GM23338 (cell line): ENCODE data around the gene ZMYND8. TPM values are rescaled to one million over a fixed set of nuclear protein-coding genes. Genes with fewer than 3 reads are reported as not detected.
A peak's percentile ranks its signal among the peaks of the same experiment; 100 is the strongest.

Source experiments
- ATAC-seq: fragments of 200-7000 bp; cut with Tn5 transposase; 3 replicates; pipeline ENCODE4 v1.9.1; 2020
- DNase-seq: peaks from one replicate; pipeline ENCODE4 v3.0.0-alpha.2; 2015; ENCODE audit warnings: low spot score
- H2AFZ ChIP-seq: fragments of 200-600 bp; sonication (generic); 2 replicates; pipeline ENCODE4 v1.8.0; 2016; ENCODE audit warnings: antibody characterized with exemption, mild to moderate bottlenecking, moderate library complexity
- H3F3A ChIP-seq: fragments of 200-600 bp; sonication (generic); replicated peaks from 2 replicates; pipeline ENCODE4 v1.8.0; 2017; ENCODE audit warnings: antibody characterized with exemption, mixed run types, low read depth
- H3K27ac ChIP-seq: fragments of 200-600 bp; sonication (generic); 2 replicates; pipeline ENCODE4 v1.6.1; 2016; ENCODE audit warnings: low read depth
- H3K27me3 ChIP-seq: fragments of 200-600 bp; sonication (generic); 2 replicates; pipeline ENCODE4 v1.8.0; 2016; ENCODE audit warnings: mild to moderate bottlenecking, mixed run types, moderate library complexity; ENCODE audit not compliant: insufficient read depth
- H3K36me3 ChIP-seq: fragments of 200-600 bp; sonication (generic); 2 replicates; pipeline ENCODE4 v1.8.0; 2016; ENCODE audit warnings: mild to moderate bottlenecking; ENCODE audit not compliant: insufficient read depth
- H3K4me1 ChIP-seq: fragments of 200-600 bp; sonication (generic); 2 replicates; pipeline ENCODE4 v1.8.0; 2016; ENCODE audit warnings: mild to moderate bottlenecking, moderate library complexity; ENCODE audit not compliant: insufficient read depth
- H3K4me2 ChIP-seq: fragments of 200-600 bp; sonication (generic); 2 replicates; pipeline ENCODE4 v1.7.1; 2017; ENCODE audit warnings: mixed run types
- H3K4me3 ChIP-seq: fragments of 200-600 bp; sonication (generic); 2 replicates; pipeline ENCODE4 v1.6.1; 2016; ENCODE audit warnings: mixed run types
- H3K79me2 ChIP-seq: fragments of 200-600 bp; sonication (generic); replicated peaks from 2 replicates; pipeline ENCODE4 v1.8.0; 2017; ENCODE audit warnings: mild to moderate bottlenecking; ENCODE audit not compliant: insufficient read depth
- H3K9me2 ChIP-seq: fragments of 200-600 bp; sonication (generic); 2 replicates; pipeline ENCODE4 v1.8.0; 2017; ENCODE audit not compliant: insufficient read depth
- H4K20me1 ChIP-seq: fragments of 200-600 bp; sonication (generic); replicated peaks from 2 replicates; pipeline ENCODE4 v1.8.0; 2017; ENCODE audit warnings: mild to moderate bottlenecking; ENCODE audit not compliant: insufficient read depth
- H3K27ac Mint-ChIP-seq: 2 replicates; pipeline ENCODE4 v1.8.0; 2020; ENCODE audit warnings: inconsistent platforms, mild to moderate bottlenecking, moderate library complexity, mixed read lengths
- H3K27me3 Mint-ChIP-seq: 3 replicates; pipeline ENCODE4 v1.8.0; 2022; ENCODE audit warnings: low read depth, mild to moderate bottlenecking, moderate library complexity, mixed read lengths, inconsistent platforms; ENCODE audit not compliant: insufficient read depth, poor library complexity
- H3K36me3 Mint-ChIP-seq: 3 replicates; pipeline ENCODE4 v1.8.0; 2021; ENCODE audit warnings: low read depth, mild to moderate bottlenecking, inconsistent platforms, moderate library complexity, mixed read lengths
- H3K4me1 Mint-ChIP-seq: 3 replicates; pipeline ENCODE4 v1.8.0; 2020; ENCODE audit warnings: mild to moderate bottlenecking, inconsistent platforms, mixed read lengths
- H3K4me3 Mint-ChIP-seq: 3 replicates; pipeline ENCODE4 v1.8.0; 2021; ENCODE audit warnings: moderate library complexity, mild to moderate bottlenecking, inconsistent platforms, mixed read lengths
- H3K9me3 Mint-ChIP-seq: 3 replicates; pipeline ENCODE4 v1.8.0; 2020; ENCODE audit warnings: moderate library complexity, mild to moderate bottlenecking, inconsistent platforms, mixed read lengths
- CREB1 ChIP-seq: fragments of 250-450 bp; sonication (Bioruptor Pico); IDR thresholded peaks from 2 replicates; pipeline ENCODE4 v1.5.0; 2020; ENCODE audit warnings: low read depth, mild to moderate bottlenecking, moderate library complexity
- CTCF ChIP-seq, 2 experiments: fragments of 200-600 bp in 1 of 2; sonication (generic) in 1 of 2; conservative IDR thresholded peaks; 2 replicates each; pipeline versions ENCODE4 v1.5.1 to v1.6.1; 2016 to 2017; ENCODE audit warnings: antibody characterized with exemption in 2 of 2, low read depth in 2 of 2, mild to moderate bottlenecking in 2 of 2, moderate library complexity in 1 of 2
- ETS1 ChIP-seq: IDR thresholded peaks from 2 replicates; pipeline ENCODE4 v1.6.1; 2016; ENCODE audit warnings: antibody characterized with exemption
- EZH2 ChIP-seq: fragments of 200-600 bp; sonication (generic); IDR thresholded peaks from one replicate; pipeline ENCODE4 v1.8.0; 2017; ENCODE audit warnings: antibody characterized with exemption, mild to moderate bottlenecking, low read depth; ENCODE audit not compliant: unreplicated experiment
- EZH2phosphoT487 ChIP-seq: fragments of 200-600 bp; sonication (generic); IDR thresholded peaks from one replicate; pipeline ENCODE4 v1.8.1; 2018; ENCODE audit warnings: antibody characterized with exemption; ENCODE audit not compliant: unreplicated experiment
- JUNB ChIP-seq: IDR thresholded peaks from one replicate; pipeline ENCODE4 v1.6.1; 2016; ENCODE audit warnings: antibody characterized with exemption; ENCODE audit not compliant: unreplicated experiment
- NANOG ChIP-seq: IDR thresholded peaks from 2 replicates; pipeline ENCODE4 v1.6.1; 2016; ENCODE audit warnings: antibody characterized with exemption, borderline replicate concordance
- POLR2AphosphoS5 ChIP-seq: IDR thresholded peaks from 2 replicates; pipeline ENCODE4 v1.6.1; 2016; ENCODE audit warnings: antibody characterized with exemption, low read depth
- REST ChIP-seq: IDR thresholded peaks from one replicate; pipeline ENCODE4 v1.6.1; 2018; ENCODE audit warnings: antibody characterized with exemption; ENCODE audit not compliant: unreplicated experiment
- STAT1 ChIP-seq: IDR thresholded peaks from one replicate; pipeline ENCODE4 v1.6.1; 2016; ENCODE audit warnings: antibody characterized with exemption; ENCODE audit not compliant: unreplicated experiment
- ZNF114 ChIP-seq: fragments of 250-450 bp; sonication (Bioruptor Pico); IDR thresholded peaks from 2 replicates; pipeline ENCODE4 v1.5.0; 2020; ENCODE audit warnings: mild to moderate bottlenecking, moderate library complexity
- ZNF331 ChIP-seq: fragments of 250-450 bp; sonication (Bioruptor Pico); IDR thresholded peaks from 2 replicates; pipeline ENCODE4 v1.5.0; 2020; ENCODE audit warnings: low read depth, mild to moderate bottlenecking, moderate library complexity
- ZNF462 ChIP-seq: fragments of 250-450 bp; sonication (Bioruptor Pico); IDR thresholded peaks from 2 replicates; pipeline ENCODE4 v1.5.0; 2020; ENCODE audit warnings: mild to moderate bottlenecking, moderate library complexity
- polyA plus RNA-seq: library from polyadenylated mRNA; unstranded; fragments of >200 nt; fragmentation: Nextera tagmentation; extraction: Ambion mirVana; gene quantifications from 2 replicates; pipeline ENCODE4 v1.2.1, GENCODE V29; 2016
- total RNA-seq: library from RNA; depleted of rRNA; stranded (reverse); fragments of >200 nt; shearing (Covaris generic); gene quantifications from 2 replicates; pipeline ENCODE4 v1.2.3, GENCODE V29; 2014

The ZMYND8 gene
- total and polyA plus RNA-seq, 2 experiments from 2014 or later = 70.9 to 128 TPM

- DNase-seq = no peak
- H3K4me3 ChIP-seq = no peak overlapping the region
- Mint-ChIP-seq H3K9me3 (no peaks in the 10 kb centered on the region), H3K27me3 (peaks cover 27% of the 10 kb centered on the region), H3K27ac (no peak overlapping the region; the same call in 1 of the 2 replicates), H3K4me3 (no peak overlapping the region), H3K4me1 (peaks cover 35% of the 10 kb centered on the region), H3K36me3 (peaks cover 95% of the 10 kb centered on the region)
- H3K27me3 ChIP-seq = no peaks in the 10 kb centered on the region
- no peak overlapping the region for H3K4me2 ChIP-seq
- no peak for TF ChIP-seq STAT1
- TF ChIP-seq ZNF114 (CRISPR knock-in tag) = no peak
- no peak for TF ChIP-seq REST
- TF ChIP-seq EZH2 = no peak
- TF ChIP-seq JUNB = no peak
- TF ChIP-seq CREB1 = no peak
- no peak for TF ChIP-seq ETS1
- no peak for TF ChIP-seq NANOG
- no peak for TF ChIP-seq ZNF331 (CRISPR knock-in tag)
- no peak for TF ChIP-seq EZH2phosphoT487
- no peak for TF ChIP-seq CTCF (conservative IDR thresholded peaks at IDR 0.05; ENCODE audit: low read depth in 2 of 2)
- TF ChIP-seq POLR2AphosphoS5 = no peak
- TF ChIP-seq ZNF462 (CRISPR knock-in tag) = no peak
- H3K27ac ChIP-seq = peak overlapping the region; percentile 61
- 0 out of 2 replicates have a peak, but pooled peaks cover 10% of the 10 kb centered on the region for H3K4me1 ChIP-seq
- H4K20me1 ChIP-seq = peaks cover 28% of the 10 kb centered on the region; the same call in 1 of the 2 replicates
- no peak overlapping the region for H2AFZ ChIP-seq
- peak; percentile 26 for ATAC-seq
- H3F3A ChIP-seq = peaks cover 64% of the 10 kb centered on the region
- peaks cover 77% of the 10 kb centered on the region for H3K79me2 ChIP-seq
- peaks cover 73% of the 10 kb centered on the region for H3K36me3 ChIP-seq
- no peaks in the 10 kb centered on the region for H3K9me2 ChIP-seq
Measured at GRCh38 chr20:47280228-47280627, 76.3 kb downstream of the ZMYND8 start.
